ENCODE data around the gene SIRPB1.
"Not testable (repeated sequence)": the region's sequence is repeated elsewhere in the genome, so short reads cannot be mapped to it uniquely, and the experiment has no call there.

The SIRPB1 gene

GRCh38 chr20:1616858-1617434, 2.9 kb downstream of the SIRPB1 start:
- no peak for DNase-seq (ENCODE audit: low read depth, low spot score)
- H3K4me3 ChIP-seq (ENCODE audit: low read length) = no peak overlapping the region

DNA sequence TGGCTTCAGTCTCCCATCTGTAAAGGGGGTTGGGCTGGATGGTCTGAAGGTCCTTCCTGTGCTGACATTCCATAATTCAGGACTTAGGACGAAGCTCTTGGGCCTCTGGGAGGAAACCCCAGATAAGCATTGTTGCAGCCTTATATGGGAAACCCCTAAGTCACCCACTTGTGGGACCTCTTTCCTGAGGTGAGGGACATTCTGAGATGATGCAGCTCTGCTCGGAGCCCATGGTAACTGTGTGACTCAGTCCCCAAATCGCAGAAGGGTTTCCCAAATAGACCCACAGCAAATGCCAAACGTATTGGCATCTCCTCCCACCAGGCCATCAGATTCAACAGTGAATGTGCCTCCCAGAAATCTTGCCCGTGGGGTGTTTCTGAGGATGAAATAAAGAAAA, 9.4 kb downstream of the SIRPB1 start:
- not testable (repeated sequence) for H3K4me3 ChIP-seq (ENCODE audit: low read length); DNase-seq (ENCODE audit: low read depth, low spot score)

DNA sequence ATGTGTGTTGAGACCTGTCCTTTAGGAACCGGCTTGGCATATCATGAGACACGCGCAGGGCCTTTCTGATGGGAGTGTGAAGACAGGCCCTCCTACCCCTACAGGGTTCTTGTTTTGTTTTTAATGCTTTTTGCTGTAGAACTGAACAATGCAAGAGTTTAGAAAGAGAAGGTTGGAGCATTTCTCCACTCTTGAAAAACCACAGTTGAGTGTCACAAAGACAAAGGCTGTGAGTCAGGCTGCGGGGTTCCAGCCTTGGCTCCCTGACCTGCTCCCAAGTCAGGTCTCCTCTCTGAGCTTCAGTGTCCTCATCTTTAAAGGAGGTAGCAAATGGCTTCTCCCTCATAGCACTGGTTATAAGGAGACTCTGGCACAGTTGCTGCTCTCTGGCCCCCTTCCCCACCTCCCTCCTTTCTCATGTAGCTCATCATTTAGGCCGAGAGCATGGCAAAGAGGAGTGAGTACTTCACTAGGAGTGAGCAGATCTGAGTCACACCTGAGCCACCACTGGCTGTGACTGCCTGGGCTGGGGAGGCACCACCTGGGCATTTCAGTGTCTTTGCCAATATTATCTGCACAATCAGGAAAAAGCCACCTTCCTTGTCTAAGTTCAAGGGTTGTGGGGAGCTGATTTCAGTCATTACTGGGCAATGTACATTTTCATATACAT, 11.0 kb downstream of the SIRPB1 start:
- not testable (repeated sequence) for H3K4me3 ChIP-seq (ENCODE audit: low read length); DNase-seq (ENCODE audit: low read depth, low spot score)

GRCh38 chr20:1600736-1601135, 19.1 kb downstream of the SIRPB1 start:
- DNase-seq (ENCODE audit: low read depth, low spot score) = no peak
- H3K4me3 ChIP-seq (ENCODE audit: low read length) = no peak overlapping the region

DNA sequence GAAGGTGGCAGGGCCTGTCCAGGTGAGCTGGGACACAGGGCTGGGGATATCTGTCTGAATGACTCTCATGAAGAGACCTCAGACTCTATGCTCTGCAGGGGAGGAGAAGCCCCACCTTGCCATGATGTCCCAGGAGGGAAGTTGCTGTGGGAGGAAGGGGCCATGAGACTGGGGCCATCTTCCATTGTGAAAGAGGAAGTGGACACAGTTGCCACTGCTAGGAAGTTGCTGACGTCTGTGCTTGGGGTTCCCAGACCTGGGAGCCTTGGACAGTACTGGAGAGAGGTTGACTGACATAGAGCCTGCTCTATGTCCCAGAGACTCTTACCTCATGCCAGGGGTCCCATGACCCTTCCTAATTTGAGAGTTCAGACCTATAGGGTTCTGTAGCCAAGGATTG, 24.5 kb downstream of the SIRPB1 start:
- DNase-seq (ENCODE audit: low read depth, low spot score) = no peak
- no peak overlapping the region for H3K4me3 ChIP-seq (ENCODE audit: low read length)

GRCh38 chr20:1588533-1589460, 31.0 kb downstream of the SIRPB1 start:
- H3K4me3 ChIP-seq (ENCODE audit: low read length) = peak overlapping the region; percentile 37
- peak; percentile 84 for DNase-seq (ENCODE audit: low read depth, low spot score)

DNA sequence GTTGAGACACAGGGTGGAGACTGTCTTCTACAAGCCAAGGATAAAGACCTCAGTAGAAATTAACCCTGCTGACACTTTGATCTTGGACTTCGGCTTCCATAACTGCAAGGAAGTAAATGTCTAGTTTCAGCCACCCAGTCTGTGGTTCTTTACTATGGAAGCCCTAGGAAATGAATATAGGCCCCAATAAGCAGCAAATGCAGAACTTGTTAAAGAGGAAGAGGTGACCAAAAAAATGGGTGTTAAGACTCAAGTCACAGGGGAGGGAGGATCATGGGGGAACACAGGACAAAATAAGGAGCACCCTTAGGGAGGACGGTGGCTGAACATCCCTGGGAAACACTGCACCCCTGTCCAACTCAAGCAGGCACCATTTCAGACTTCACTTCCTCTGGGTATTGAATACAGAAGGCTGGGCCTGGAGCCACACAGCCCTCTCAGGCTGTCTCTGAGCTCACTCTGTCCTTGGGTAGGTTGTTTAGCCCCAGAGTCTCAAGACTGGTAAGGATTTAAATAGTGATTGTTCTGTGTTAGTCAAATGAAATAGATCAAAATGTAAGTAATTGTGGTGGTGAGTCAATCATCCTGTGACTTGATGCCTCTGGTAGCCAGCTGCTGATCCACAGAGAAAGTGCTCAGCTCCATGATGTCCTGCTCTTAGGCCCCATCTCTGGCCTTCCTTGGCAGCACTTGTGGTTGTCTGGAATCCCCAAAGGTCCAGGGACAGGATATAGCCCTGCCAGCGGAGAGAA, 31.9 kb downstream of the SIRPB1 start:
- peak overlapping the region; percentile 37 for H3K4me3 ChIP-seq (ENCODE audit: low read length)
- no peak for DNase-seq (ENCODE audit: low read depth, low spot score)

DNA sequence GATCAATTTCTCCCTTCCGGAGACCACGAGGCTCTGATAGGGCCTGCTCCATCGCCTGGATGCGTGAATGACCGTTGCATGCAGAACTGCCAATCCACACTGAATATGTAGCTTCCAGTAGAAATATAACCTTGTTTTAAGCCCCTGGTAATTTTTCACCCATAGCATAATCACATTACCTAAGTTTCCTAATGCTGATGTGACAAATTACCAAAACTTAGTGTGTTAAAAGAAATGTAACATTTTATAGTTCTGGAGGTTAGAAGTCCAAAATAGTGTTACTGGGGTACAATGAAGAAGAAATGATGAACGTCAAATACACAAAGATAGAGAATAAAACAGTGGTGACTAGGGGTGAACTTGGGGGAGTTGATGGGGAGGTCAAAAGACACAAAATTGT, 40.3 kb downstream of the SIRPB1 start:
- DNase-seq (ENCODE audit: low read depth, low spot score) = no peak
- H3K4me3 ChIP-seq (ENCODE audit: low read length) = no peak overlapping the region

- no peak overlapping the region for H3K4me3 ChIP-seq (ENCODE audit: low read length)
- no peak for DNase-seq (ENCODE audit: low read depth, low spot score)
Measured at GRCh38 chr20:1577906-1578305, 41.9 kb downstream of the SIRPB1 start.

DNA sequence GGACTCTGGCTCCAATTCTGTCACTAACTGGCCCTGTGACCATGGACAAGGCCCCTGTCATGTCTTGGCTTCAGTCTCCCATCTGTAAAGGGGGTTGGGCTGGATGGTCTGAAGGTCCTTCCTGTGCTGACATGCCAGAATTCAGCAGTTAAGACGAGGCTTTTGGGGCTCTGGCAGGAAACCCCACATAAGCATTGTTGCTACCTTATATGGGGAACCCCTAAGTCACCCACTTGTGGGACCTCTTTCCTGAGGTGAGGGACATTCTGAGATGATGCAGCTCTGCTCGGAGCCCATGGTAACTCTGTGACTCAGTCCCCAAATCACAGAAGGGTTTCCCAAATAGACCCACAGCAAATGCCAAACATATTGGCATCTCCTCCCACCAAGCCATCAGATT, 42.5 kb downstream of the SIRPB1 start:
- not testable (repeated sequence) for H3K4me3 ChIP-seq (ENCODE audit: low read length); DNase-seq (ENCODE audit: low read depth, low spot score)

- no peak overlapping the region for H3K4me3 ChIP-seq (ENCODE audit: low read length)
- DNase-seq (ENCODE audit: low read depth, low spot score) = no peak
Measured at GRCh38 chr20:1576641-1577040, 43.2 kb downstream of the SIRPB1 start.

- not testable (repeated sequence) for H3K4me3 ChIP-seq (ENCODE audit: low read length); DNase-seq (ENCODE audit: low read depth, low spot score)
Measured at GRCh38 chr20:1576003-1576402, 43.8 kb downstream of the SIRPB1 start.

- H3K4me3 ChIP-seq (ENCODE audit: low read length); DNase-seq (ENCODE audit: low read depth, low spot score): not testable (repeated sequence)
Measured at GRCh38 chr20:1571583-1571982, 48.2 kb downstream of the SIRPB1 start.

Measured in Jurkat, Clone E6-1 (cell line).